Epithelial cell of proximal tubule (primary cell): Measurements from ENCODE around the gene CBFA2T2. TPM values are rescaled to one million over a fixed set of nuclear protein-coding genes. Genes with fewer than 3 reads are reported as not detected.
"Not testable (repeated sequence)": the region's sequence is repeated elsewhere in the genome, so short reads cannot be mapped to it uniquely, and the experiment has no call there.

Source experiments
- DNase-seq: peaks from one replicate; pipeline ENCODE4 v3.0.0-alpha.2; 2011; ENCODE audit warnings: low read depth
- H3K4me3 ChIP-seq: 2 replicates; pipeline ENCODE4 v1.5.1; 2011; ENCODE audit warnings: low read depth, mild to moderate bottlenecking, low read length
- CTCF ChIP-seq: conservative IDR thresholded peaks from 2 replicates; pipeline ENCODE4 v1.5.1; 2012; ENCODE audit warnings: low read depth, mild to moderate bottlenecking, low read length
- total RNA-seq: library from RNA; depleted of rRNA; stranded (reverse); fragments of >200 nt; gene quantifications from 2 replicates; pipeline ENCODE4 v1.2.3, GENCODE V29; 2015

CBFA2T2 gene
- total RNA-seq, 1 donor from 2014 or later: 8.4 TPM

DNA sequence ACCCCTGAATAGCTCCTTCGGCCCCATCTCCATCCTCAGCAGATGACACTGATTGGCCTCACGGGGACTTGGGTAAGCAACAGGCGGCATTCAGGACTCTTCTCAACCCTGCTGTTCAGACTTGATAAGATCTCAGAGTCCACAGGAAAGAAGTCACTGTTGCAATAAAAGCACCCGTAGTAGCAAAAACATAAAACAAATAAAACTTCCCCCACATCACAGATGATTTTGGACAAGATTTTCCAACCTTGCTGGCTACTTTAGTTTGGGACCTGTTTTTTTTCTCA lies 155.1 kb downstream of the CBFA2T2 start:
- H3K4me3 ChIP-seq: no peak overlapping the region
- no peak for DNase-seq
- TF ChIP-seq CTCF: no peak

GRCh38 chr20:33645396-33645795 lies 155.5 kb downstream of the CBFA2T2 start:
- no peak for DNase-seq
- no peak overlapping the region for H3K4me3 ChIP-seq
- TF ChIP-seq CTCF: no peak

GRCh38 chr20:33646191-33646590 lies 156.3 kb downstream of the CBFA2T2 start:
- no peak overlapping the region for H3K4me3 ChIP-seq
- TF ChIP-seq CTCF: no peak
- DNase-seq: no peak

DNA sequence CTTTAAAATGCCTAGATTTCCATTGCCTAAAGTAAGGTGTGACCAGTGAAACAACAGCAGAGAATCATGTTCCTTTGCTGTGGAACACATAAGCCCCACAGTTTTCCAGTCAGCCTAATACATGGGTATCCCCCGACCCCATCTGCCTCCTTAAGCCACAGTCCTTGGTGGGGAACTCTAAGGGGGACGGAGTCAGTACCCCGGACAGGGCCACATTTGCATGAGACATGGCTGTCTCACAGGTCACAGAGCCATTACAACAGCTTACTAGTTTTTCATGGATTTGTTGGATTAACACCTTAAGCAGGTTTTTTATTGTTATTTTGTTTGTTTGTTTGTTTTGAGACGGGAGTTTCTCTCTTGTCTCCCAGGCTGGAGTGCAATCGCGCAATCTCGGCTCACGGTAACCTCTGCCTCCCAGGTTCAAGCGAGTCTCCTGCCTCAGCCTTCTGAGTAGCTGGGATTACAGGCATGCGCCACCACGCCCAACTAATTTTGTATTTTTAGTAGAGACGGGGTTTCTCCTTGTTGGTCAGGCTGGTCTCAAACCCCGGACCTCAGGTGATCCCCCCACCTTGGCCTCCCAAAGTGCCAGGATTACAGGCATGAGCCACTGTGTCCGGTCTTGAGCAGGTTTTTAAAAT lies 157.2 kb downstream of the CBFA2T2 start:
- not testable (repeated sequence) for DNase-seq, H3K4me3 ChIP-seq

- DNase-seq: no peak
- TF ChIP-seq CTCF: no peak
- no peak overlapping the region for H3K4me3 ChIP-seq
These were observed 157.9 kb downstream of the CBFA2T2 start for GRCh38 chr20:33647603-33648395.

DNA sequence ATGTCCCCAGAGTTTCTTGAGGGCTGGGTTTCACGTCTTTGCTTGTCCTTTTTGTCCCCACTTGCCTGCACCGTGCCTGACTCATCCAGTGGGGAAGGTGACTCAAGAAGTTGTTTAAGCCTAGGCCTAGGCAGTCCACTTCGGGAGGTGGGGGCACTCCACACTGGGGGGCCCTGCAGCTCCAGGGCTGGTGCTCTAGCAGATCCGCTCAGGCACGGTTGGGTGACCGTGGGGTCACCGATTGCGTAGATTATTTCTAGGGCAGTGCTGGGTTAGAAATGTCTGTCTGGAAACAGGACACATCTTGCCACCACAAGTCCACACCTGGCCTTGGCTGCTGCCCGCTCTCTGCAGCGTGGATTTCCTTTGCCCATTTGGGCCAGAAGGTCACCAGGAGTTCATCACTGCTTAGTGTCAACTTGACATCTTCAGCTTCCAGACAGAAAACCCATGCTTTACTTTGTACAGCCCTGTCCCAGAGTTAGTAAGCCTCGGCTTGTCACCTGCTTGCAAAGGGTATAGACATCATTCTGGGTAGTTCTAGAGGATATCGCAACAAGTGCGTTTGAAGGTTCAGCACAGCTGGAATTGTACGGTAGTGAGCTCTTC lies 158.6 kb downstream of the CBFA2T2 start:
- no peak for DNase-seq
- no peak overlapping the region for H3K4me3 ChIP-seq
- no peak for TF ChIP-seq CTCF

DNA sequence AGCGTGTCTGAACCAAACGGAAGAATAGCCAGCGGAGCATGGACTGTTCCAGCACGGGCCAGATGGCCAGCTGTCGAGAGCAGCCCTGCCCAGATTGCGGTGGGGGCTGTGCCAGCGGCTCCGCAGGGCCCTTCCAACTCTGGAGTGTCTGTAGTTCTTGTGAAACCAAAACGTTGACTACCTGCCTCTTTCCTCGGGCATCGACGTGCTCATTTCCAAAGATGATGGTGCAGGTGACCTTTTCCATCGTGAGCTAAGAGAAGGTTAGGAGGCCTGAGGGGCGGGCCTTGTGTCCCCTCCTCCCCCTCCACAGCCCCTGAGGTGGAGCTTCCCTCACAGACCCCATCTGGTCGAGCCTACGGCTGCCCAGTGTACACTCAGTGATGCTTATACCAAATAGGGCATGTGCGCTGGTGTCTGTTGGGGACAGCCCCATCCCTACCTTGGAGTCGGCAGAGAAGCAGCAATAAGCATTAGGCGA lies 159.3 kb downstream of the CBFA2T2 start:
- no peak overlapping the region for H3K4me3 ChIP-seq
- no peak for TF ChIP-seq CTCF
- DNase-seq: no peak
